ENCODE data around the gene CAB39. TPM values are rescaled to one million over a fixed set of nuclear protein-coding genes. Genes with fewer than 3 reads are reported as not detected.
A peak's percentile ranks its signal among the peaks of the same experiment; 100 is the strongest.

Gene CAB39
- total RNA-seq, 1 experiment from 2014 or later, result 52.5 TPM

- Histone ChIP-seq H3F3A (ENCODE audit: low read length, unreplicated experiment) (no peaks in the 10 kb centered on the region), H3K4me3 (ENCODE audit: low read length) (no peak overlapping the region), H3K27ac (ENCODE audit: low read length) (no peak overlapping the region), H3K79me2 (ENCODE audit: low read length) (no peaks in the 10 kb centered on the region), H3K9ac (ENCODE audit: low read length) (no peak overlapping the region), H3K36me3 (ENCODE audit: low read depth, low read length) (peaks cover 26% of the 10 kb centered on the region), H3K27me3 (ENCODE audit: low read length) (no peaks in the 10 kb centered on the region), H3K9me2 (replicated peaks; ENCODE audit: low read length) (no peaks in the 10 kb centered on the region), H3K4me2 (ENCODE audit: low read length) (no peak overlapping the region), H3K9me3 (ENCODE audit: low read length) (no peaks in the 10 kb centered on the region), H4K20me1 (ENCODE audit: low read length) (no peaks in the 10 kb centered on the region), H3K4me1 (ENCODE audit: insufficient read depth, low read length) (no peaks in the 10 kb centered on the region), H2AFZ (ENCODE audit: low read length) (no peak overlapping the region)
- ATAC-seq (no peak), DNase-seq (no peak)
- POLR2A ChIA-PET (ENCODE audit: unreplicated experiment), result no interaction called here
- intact Hi-C loops (cut with micrococcal nuclease), result no loop called here
- CTCF ChIA-PET, result interaction anchor here (0.6 kb wide), 2 partner anchors 194 to 597 kb away, joined by 3 to 6 read pairs; no protein-coding TSS in a partner anchor
- no TSS peak for BruUV-seq (replicated peaks)
- no peak for TF ChIP-seq EZH2phosphoT487 (IDR thresholded peaks at IDR 0.05; ENCODE audit: borderline replicate concordance, low read length)
- TF ChIP-seq EZH2 (IDR thresholded peaks at IDR 0.05; ENCODE audit: low read length, unreplicated experiment), result no peak
- no peak for TF ChIP-seq CTCF (conservative IDR thresholded peaks at IDR 0.05; ENCODE audit: low read depth, low read length)
Measured at GRCh38 chr2:230809015-230809414, 96.4 kb downstream of the CAB39 start.

- Histone ChIP-seq H3K9me2 (replicated peaks; ENCODE audit: low read length) (no peaks in the 10 kb centered on the region), H3K36me3 (ENCODE audit: low read depth, low read length) (peaks cover 34% of the 10 kb centered on the region), H3K79me2 (ENCODE audit: low read length) (no peaks in the 10 kb centered on the region), H2AFZ (ENCODE audit: low read length) (no peak overlapping the region), H3K9ac (ENCODE audit: low read length) (no peak overlapping the region), H3K27ac (ENCODE audit: low read length) (no peak overlapping the region), H4K20me1 (ENCODE audit: low read length) (no peaks in the 10 kb centered on the region), H3K9me3 (ENCODE audit: low read length) (no peaks in the 10 kb centered on the region), H3K4me2 (ENCODE audit: low read length) (no peak overlapping the region), H3K4me3 (ENCODE audit: low read length) (no peak overlapping the region), H3K27me3 (ENCODE audit: low read length) (no peaks in the 10 kb centered on the region), H3F3A (ENCODE audit: low read length, unreplicated experiment) (no peaks in the 10 kb centered on the region), H3K4me1 (ENCODE audit: insufficient read depth, low read length) (no peaks in the 10 kb centered on the region)
- POLR2A ChIA-PET (ENCODE audit: unreplicated experiment), result no interaction called here
- TF ChIP-seq EZH2 (IDR thresholded peaks at IDR 0.05; ENCODE audit: low read length, unreplicated experiment), result no peak
- peak; percentile 58 for TF ChIP-seq CTCF (conservative IDR thresholded peaks at IDR 0.05; ENCODE audit: low read depth, low read length)
- no peak for TF ChIP-seq EZH2phosphoT487 (IDR thresholded peaks at IDR 0.05; ENCODE audit: borderline replicate concordance, low read length)
- intact Hi-C loops (cut with micrococcal nuclease), result loop anchor here (5.0 kb wide), 1 partner anchor 192 kb away; no protein-coding TSS in a partner anchor
- DNase-seq (peak; percentile 23), ATAC-seq (no peak)
- CTCF ChIA-PET, result interaction anchor here (0.6 kb wide), 2 partner anchors 195 to 597 kb away, joined by 3 to 6 read pairs; no protein-coding TSS in a partner anchor
- no TSS peak for BruUV-seq (replicated peaks)
Measured at GRCh38 chr2:230809677-230810251, 97.1 kb downstream of the CAB39 start.

GRCh38 chr2:230811508-230811907, 98.9 kb downstream of the CAB39 start:
- no TSS peak for BruUV-seq (replicated peaks)
- no peak for ATAC-seq
- no peaks in the 10 kb centered on the region for H3F3A ChIP-seq (ENCODE audit: low read length, unreplicated experiment)

More at GRCh38 chr2:230811508-230811907, 98.9 kb downstream of the CAB39 start:
- Histone ChIP-seq H3K9me3 (ENCODE audit: low read length) (no peaks in the 10 kb centered on the region), H3K4me2 (ENCODE audit: low read length) (no peak overlapping the region), H3K4me3 (ENCODE audit: low read length) (no peak overlapping the region), H3K9me2 (replicated peaks; ENCODE audit: low read length) (no peaks in the 10 kb centered on the region), H3K79me2 (ENCODE audit: low read length) (no peaks in the 10 kb centered on the region), H3K9ac (ENCODE audit: low read length) (no peak overlapping the region), H4K20me1 (ENCODE audit: low read length) (no peaks in the 10 kb centered on the region), H3K36me3 (ENCODE audit: low read depth, low read length) (peaks cover 37% of the 10 kb centered on the region), H3K27ac (ENCODE audit: low read length) (no peak overlapping the region), H2AFZ (ENCODE audit: low read length) (no peak overlapping the region), H3K27me3 (ENCODE audit: low read length) (no peaks in the 10 kb centered on the region), H3K4me1 (ENCODE audit: insufficient read depth, low read length) (no peaks in the 10 kb centered on the region)
- CTCF ChIA-PET, result interaction anchor here (1.0 kb wide), 1 partner anchor 17 kb away, joined by 3 read pairs; no protein-coding TSS in a partner anchor
- TF ChIP-seq EZH2 (IDR thresholded peaks at IDR 0.05; ENCODE audit: low read length, unreplicated experiment) (no peak), EZH2phosphoT487 (IDR thresholded peaks at IDR 0.05; ENCODE audit: borderline replicate concordance, low read length) (no peak), CTCF (conservative IDR thresholded peaks at IDR 0.05; ENCODE audit: low read depth, low read length) (no peak)
- POLR2A ChIA-PET (ENCODE audit: unreplicated experiment), result no interaction called here
- intact Hi-C loops (cut with micrococcal nuclease), result loop anchor here (5.0 kb wide), 1 partner anchor 194 kb away; no protein-coding TSS in a partner anchor
- DNase-seq, result no peak

Measured in PC-3 (cell line).